GM19468 (cell line): Measurements from ENCODE around the gene PRKRA.
"Not testable (repeated sequence)": the region's sequence is repeated elsewhere in the genome, so short reads cannot be mapped to it uniquely, and the experiment has no call there.

Source experiments
- ATAC-seq: cut with Tn5 transposase; IDR thresholded peaks from one replicate; pipeline ENCODE4 v1.9.1; 2021; ENCODE audit warnings: mild to moderate bottlenecking, moderate library complexity, moderate number of reproducible peaks; ENCODE audit not compliant: unreplicated experiment; ENCODE audit errors: extremely low read depth

Gene PRKRA

GRCh38 chr2:178450774-178451525, at the start of gene PRKRA, which contains the start of gene PJVK:
PRKRA (minus strand) TSS chr2:178451175; CDS start chr2:178451030, 145 bp downstream.
PJVK (plus strand) TSS chr2:178451378; CDS start chr2:178453410, 2,032 bp downstream.
- peak; percentile 75 for ATAC-seq

GRCh38 chr2:178499640-178500039, 48.7 kb upstream of the PRKRA start:
- ATAC-seq: no peak

- ATAC-seq: no peak
Measured at GRCh38 chr2:178498137-178498536, 47.2 kb upstream of the PRKRA start.

- ATAC-seq: no peak
Measured at GRCh38 chr2:178496049-178496448, 45.1 kb upstream of the PRKRA start.

- ATAC-seq: no peak
Measured at GRCh38 chr2:178491612-178492011, 40.6 kb upstream of the PRKRA start.

GRCh38 chr2:178485356-178485755, 34.4 kb upstream of the PRKRA start:
- no peak for ATAC-seq

GRCh38 chr2:178484245-178485041, 33.5 kb upstream of the PRKRA start:
- ATAC-seq: no peak

GRCh38 chr2:178482437-178482836, 31.5 kb upstream of the PRKRA start:
- ATAC-seq: peak; percentile 20

- ATAC-seq: peak; percentile 71
Measured at GRCh38 chr2:178480227-178481181, 29.5 kb upstream of the PRKRA start, which contains the start of gene PLEKHA3. PLEKHA3 (plus strand) TSS chr2:178480457; CDS start chr2:178480870, 413 bp downstream.

- ATAC-seq: no peak
Measured at GRCh38 chr2:178479758-178480226, 28.8 kb upstream of the PRKRA start.

GRCh38 chr2:178479275-178479616, 28.3 kb upstream of the PRKRA start:
- ATAC-seq: no peak

GRCh38 chr2:178478439-178479274, 27.7 kb upstream of the PRKRA start, which contains the start of gene FKBP7:
FKBP7 (minus strand) TSS chr2:178478600; CDS start chr2:178478499, 101 bp downstream.
- peak; percentile 8 for ATAC-seq

- no peak for ATAC-seq
Measured at GRCh38 chr2:178478130-178478438, 27.1 kb upstream of the PRKRA start.

- ATAC-seq: no peak
Measured at GRCh38 chr2:178477443-178478129, 26.6 kb upstream of the PRKRA start.

GRCh38 chr2:178476477-178476876, 25.5 kb upstream of the PRKRA start:
- ATAC-seq: no peak

GRCh38 chr2:178474560-178474959, 23.6 kb upstream of the PRKRA start:
- ATAC-seq: no peak

GRCh38 chr2:178473931-178474330, 23.0 kb upstream of the PRKRA start:
- ATAC-seq: no peak

GRCh38 chr2:178473373-178473772, 22.4 kb upstream of the PRKRA start:
- no peak for ATAC-seq

- ATAC-seq: not testable (repeated sequence)
Measured at GRCh38 chr2:178471313-178471712, 20.3 kb upstream of the PRKRA start.
